GM12874 (cell line): ENCODE data around the gene MINDY4.

Experiments
- CTCF ChIP-seq: IDR thresholded peaks from 2 replicates; pipeline ENCODE4 v1.5.1; 2011; ENCODE audit warnings: low read depth, mild to moderate bottlenecking, control low read depth, low read length, moderate library complexity; ENCODE audit not compliant: insufficient read depth

MINDY4 gene

GRCh38 chr7:30765408-30765807 is 5.8 kb upstream of the MINDY4 start:
- no peak for TF ChIP-seq CTCF

- no peak for TF ChIP-seq CTCF
Observed at GRCh38 chr7:30770845-30771173, 408 bp upstream of the MINDY4 start.

- TF ChIP-seq CTCF = no peak
Observed at GRCh38 chr7:30771880-30772425, 736 bp downstream of the MINDY4 start.

- no peak for TF ChIP-seq CTCF
Observed at GRCh38 chr7:30772984-30773383, 1.8 kb downstream of the MINDY4 start.

- no peak for TF ChIP-seq CTCF
Observed at GRCh38 chr7:30775992-30776391, 4.8 kb downstream of the MINDY4 start.

GRCh38 chr7:30776971-30777370 is 5.8 kb downstream of the MINDY4 start:
- TF ChIP-seq CTCF = no peak

- TF ChIP-seq CTCF = no peak
Observed at GRCh38 chr7:30778255-30779025, 7.2 kb downstream of the MINDY4 start.
